SK-N-SH treated with all-trans-retinoic acid at 6 μM for 48 hours (cell line): ENCODE results near the gene RUNX3.

ENCODE experiments used
- ARNTL ChIP-seq: fragments of 450-650 bp; formaldehyde crosslinking; IDR thresholded peaks from 2 replicates; pipeline ENCODE4 v1.5.0; 2020; ENCODE audit warnings: low read depth, mild to moderate bottlenecking, moderate library complexity, borderline replicate concordance
- BACH2 ChIP-seq: fragments of 250-450 bp; sonication (Bioruptor Pico); IDR thresholded peaks from 2 replicates; pipeline ENCODE4 v1.9.0; 2021; ENCODE audit warnings: mild to moderate bottlenecking, borderline replicate concordance
- CREB5 ChIP-seq: fragments of 250-450 bp; sonication (Bioruptor Pico); IDR thresholded peaks from 2 replicates; pipeline ENCODE4 v1.5.1; 2020; ENCODE audit warnings: low read depth, mild to moderate bottlenecking, moderate library complexity
- OSR1 ChIP-seq: fragments of 250-450 bp; sonication (Bioruptor Pico); IDR thresholded peaks from 2 replicates; pipeline ENCODE4 v1.8.0; 2022; ENCODE audit warnings: moderate library complexity, mild to moderate bottlenecking, inconsistent platforms
- PATZ1 ChIP-seq: fragments of 250-450 bp; sonication (Bioruptor Pico); IDR thresholded peaks from 2 replicates; pipeline ENCODE4 v1.8.0; 2020; ENCODE audit warnings: mild to moderate bottlenecking, moderate library complexity, borderline replicate concordance
- RARB ChIP-seq: fragments of 250-450 bp; sonication (Bioruptor Pico); IDR thresholded peaks from 2 replicates; pipeline ENCODE4 v1.8.0; 2021; ENCODE audit warnings: mild to moderate bottlenecking, moderate library complexity
- SNAI2 ChIP-seq: fragments of 250-450 bp; sonication (Bioruptor Pico); IDR thresholded peaks from 2 replicates; pipeline ENCODE4 v1.5.0; 2020; ENCODE audit warnings: mild to moderate bottlenecking, moderate library complexity
- TCF4 ChIP-seq: fragments of 250-450 bp; sonication (Bioruptor Pico); IDR thresholded peaks from 2 replicates; pipeline ENCODE4 v1.8.0; 2021; ENCODE audit warnings: mild to moderate bottlenecking, moderate library complexity, borderline replicate concordance
- TOX ChIP-seq: fragments of 250-450 bp; sonication (Bioruptor Pico); IDR thresholded peaks from 2 replicates; pipeline ENCODE4 v1.8.0; 2021; ENCODE audit warnings: mild to moderate bottlenecking, moderate library complexity, borderline replicate concordance
- TSHZ2 ChIP-seq: fragments of 250-450 bp; sonication (Bioruptor Pico); IDR thresholded peaks from 2 replicates; pipeline ENCODE4 v1.5.0; 2020; ENCODE audit warnings: mild to moderate bottlenecking, moderate library complexity
- ZNF565 ChIP-seq: fragments of 450-650 bp; formaldehyde crosslinking; conservative IDR thresholded peaks from 2 replicates; pipeline ENCODE4 v1.5.0; 2020; ENCODE audit warnings: low read depth, mild to moderate bottlenecking, moderate library complexity

- no peak for TF ChIP-seq TOX (CRISPR knock-in tag)
- TF ChIP-seq OSR1 = no peak
- TF ChIP-seq TSHZ2 = no peak
- no peak for TF ChIP-seq PATZ1 (CRISPR knock-in tag)
- no peak for TF ChIP-seq CREB5 (CRISPR knock-in tag)
- TF ChIP-seq BACH2 = no peak
- no peak for TF ChIP-seq ARNTL (CRISPR knock-in tag)
- TF ChIP-seq RARB (CRISPR knock-in tag) = no peak
- no peak for TF ChIP-seq SNAI2 (CRISPR knock-in tag)
- TF ChIP-seq ZNF565 (CRISPR knock-in tag) = no peak
- TF ChIP-seq TCF4 (CRISPR knock-in tag) = no peak
These were observed 26.5 kb downstream of the RUNX3 start for GRCh38 chr1:24903560-24903954.
